Calu3 (cell line): ENCODE measurements around the gene SNAPC4. TPM values are rescaled to one million over a fixed set of nuclear protein-coding genes. Genes with fewer than 3 reads are reported as not detected.

ENCODE experiments used
- BruUV-seq: library from RNA; stranded (reverse); fragments of 400-500 nt; replicated peaks from 2 replicates; lab custom pipeline; 2021; lab: Mats Ljungman, UMichigan
- CTCF ChIA-PET: fragments of 300-600 bp; sonication (Branson Sonifier 250); formaldehyde crosslinking; loops from one replicate; lab custom pipeline; 2022; ENCODE audit warnings: antibody characterized with exemption; lab: Charles Lee
- DNase-seq: peaks from one replicate; pipeline ENCODE4 v3.0.0; 2022
- H3K27ac Mint-ChIP-seq: one replicate; pipeline ENCODE4 v1.8.0; 2022; ENCODE audit warnings: mixed read lengths; ENCODE audit not compliant: unreplicated experiment
- H3K27me3 Mint-ChIP-seq: one replicate; pipeline ENCODE4 v1.8.0; 2022; ENCODE audit warnings: mixed read lengths; ENCODE audit not compliant: unreplicated experiment
- H3K36me3 Mint-ChIP-seq: one replicate; pipeline ENCODE4 v1.8.0; 2022; ENCODE audit warnings: mild to moderate bottlenecking, moderate library complexity, mixed read lengths; ENCODE audit not compliant: insufficient read depth, unreplicated experiment
- H3K4me1 Mint-ChIP-seq: one replicate; pipeline ENCODE4 v1.8.0; 2022; ENCODE audit warnings: mild to moderate bottlenecking, low read depth, mixed read lengths; ENCODE audit not compliant: unreplicated experiment
- H3K4me3 Mint-ChIP-seq: one replicate; pipeline ENCODE4 v1.8.0; 2022; ENCODE audit warnings: mild to moderate bottlenecking, low read depth, moderate library complexity, mixed read lengths; ENCODE audit not compliant: unreplicated experiment
- H3K9me3 Mint-ChIP-seq: one replicate; pipeline ENCODE4 v1.8.0; 2022; ENCODE audit warnings: low read depth, mixed read lengths; ENCODE audit not compliant: unreplicated experiment
- intact Hi-C: fragments of 100-400 bp; cut with micrococcal nuclease; formaldehyde crosslinking; loops from one replicate; pipeline ENCODE4 v1.10.0; 2022; ENCODE audit not compliant: unreplicated experiment
- total RNA-seq: library from RNA; stranded (reverse); gene quantifications from 2 replicates; pipeline ENCODE4 v1.2.3, GENCODE V29; 2022
- TF ChIP-seq, protein P1 (sequence below): fragments of 200-600 bp; IDR thresholded peaks from one replicate; pipeline ENCODE4 v1.8.0; 2022; ENCODE audit warnings: antibody characterized with exemption; ENCODE audit not compliant: unreplicated experiment

The SNAPC4 gene
- total RNA-seq, 1 experiment from 2014 or later = 10.5 TPM

DNA sequence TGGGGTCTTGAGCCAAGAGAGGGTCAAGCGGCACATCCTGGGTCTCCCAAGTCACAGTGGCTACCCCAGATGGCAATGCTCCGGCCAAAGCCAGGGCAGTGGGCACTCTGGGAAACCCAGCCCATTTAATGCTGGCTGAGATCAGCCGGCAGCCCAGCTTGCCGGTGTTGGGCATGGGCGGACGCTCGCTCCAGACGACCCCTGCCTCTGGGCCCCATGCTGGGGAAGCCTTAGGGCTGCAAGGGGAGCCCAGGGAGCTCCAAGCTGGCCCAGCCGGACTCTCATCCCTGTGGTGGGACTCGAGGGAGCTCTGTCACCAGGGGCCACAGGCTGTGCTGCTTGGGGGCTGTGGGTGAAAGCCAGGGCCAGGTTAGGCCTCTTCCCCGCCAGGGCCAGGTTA is 20.6 kb downstream of the SNAPC4 start:
- no peaks in the 10 kb centered on the region for H3K9me3 Mint-ChIP-seq
- no peaks in the 10 kb centered on the region for H3K4me1 Mint-ChIP-seq
- peaks cover 6% of the 10 kb centered on the region for H3K36me3 Mint-ChIP-seq
- H3K4me3 Mint-ChIP-seq = no peak overlapping the region
- CTCF ChIA-PET = no interaction called here
- H3K27me3 Mint-ChIP-seq = no peaks in the 10 kb centered on the region
- no TSS peak for BruUV-seq
- TF ChIP-seq, protein P1, sequence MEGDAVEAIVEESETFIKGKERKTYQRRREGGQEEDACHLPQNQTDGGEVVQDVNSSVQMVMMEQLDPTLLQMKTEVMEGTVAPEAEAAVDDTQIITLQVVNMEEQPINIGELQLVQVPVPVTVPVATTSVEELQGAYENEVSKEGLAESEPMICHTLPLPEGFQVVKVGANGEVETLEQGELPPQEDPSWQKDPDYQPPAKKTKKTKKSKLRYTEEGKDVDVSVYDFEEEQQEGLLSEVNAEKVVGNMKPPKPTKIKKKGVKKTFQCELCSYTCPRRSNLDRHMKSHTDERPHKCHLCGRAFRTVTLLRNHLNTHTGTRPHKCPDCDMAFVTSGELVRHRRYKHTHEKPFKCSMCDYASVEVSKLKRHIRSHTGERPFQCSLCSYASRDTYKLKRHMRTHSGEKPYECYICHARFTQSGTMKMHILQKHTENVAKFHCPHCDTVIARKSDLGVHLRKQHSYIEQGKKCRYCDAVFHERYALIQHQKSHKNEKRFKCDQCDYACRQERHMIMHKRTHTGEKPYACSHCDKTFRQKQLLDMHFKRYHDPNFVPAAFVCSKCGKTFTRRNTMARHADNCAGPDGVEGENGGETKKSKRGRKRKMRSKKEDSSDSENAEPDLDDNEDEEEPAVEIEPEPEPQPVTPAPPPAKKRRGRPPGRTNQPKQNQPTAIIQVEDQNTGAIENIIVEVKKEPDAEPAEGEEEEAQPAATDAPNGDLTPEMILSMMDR = no peak
- no peak overlapping the region for H3K27ac Mint-ChIP-seq
- intact Hi-C loops = no loop called here
- no peak for DNase-seq

DNA sequence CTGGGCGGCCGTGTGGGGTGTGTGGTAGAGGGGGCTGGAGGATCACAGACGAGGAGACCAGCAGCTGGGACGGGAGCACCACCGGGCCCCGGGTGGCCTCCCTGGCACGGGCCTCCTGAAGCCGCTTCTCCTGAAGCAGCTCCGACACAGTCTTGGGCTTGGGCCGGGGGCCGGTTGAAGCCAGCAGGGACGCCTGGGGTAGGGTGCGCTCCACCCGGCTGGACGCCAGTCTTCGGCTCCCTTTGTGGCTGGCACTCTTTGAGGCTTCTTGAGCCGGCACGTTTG is 21.0 kb downstream of the SNAPC4 start:
- DNase-seq = no peak
- Mint-ChIP-seq H3K4me1 (no peaks in the 10 kb centered on the region), H3K27ac (no peak overlapping the region), H3K9me3 (no peaks in the 10 kb centered on the region), H3K36me3 (peaks cover 6% of the 10 kb centered on the region), H3K4me3 (no peak overlapping the region), H3K27me3 (no peaks in the 10 kb centered on the region)
- CTCF ChIA-PET = no interaction called here
- TF ChIP-seq, protein P1 = no peak
- BruUV-seq = no TSS peak
- intact Hi-C loops = no loop called here

DNA sequence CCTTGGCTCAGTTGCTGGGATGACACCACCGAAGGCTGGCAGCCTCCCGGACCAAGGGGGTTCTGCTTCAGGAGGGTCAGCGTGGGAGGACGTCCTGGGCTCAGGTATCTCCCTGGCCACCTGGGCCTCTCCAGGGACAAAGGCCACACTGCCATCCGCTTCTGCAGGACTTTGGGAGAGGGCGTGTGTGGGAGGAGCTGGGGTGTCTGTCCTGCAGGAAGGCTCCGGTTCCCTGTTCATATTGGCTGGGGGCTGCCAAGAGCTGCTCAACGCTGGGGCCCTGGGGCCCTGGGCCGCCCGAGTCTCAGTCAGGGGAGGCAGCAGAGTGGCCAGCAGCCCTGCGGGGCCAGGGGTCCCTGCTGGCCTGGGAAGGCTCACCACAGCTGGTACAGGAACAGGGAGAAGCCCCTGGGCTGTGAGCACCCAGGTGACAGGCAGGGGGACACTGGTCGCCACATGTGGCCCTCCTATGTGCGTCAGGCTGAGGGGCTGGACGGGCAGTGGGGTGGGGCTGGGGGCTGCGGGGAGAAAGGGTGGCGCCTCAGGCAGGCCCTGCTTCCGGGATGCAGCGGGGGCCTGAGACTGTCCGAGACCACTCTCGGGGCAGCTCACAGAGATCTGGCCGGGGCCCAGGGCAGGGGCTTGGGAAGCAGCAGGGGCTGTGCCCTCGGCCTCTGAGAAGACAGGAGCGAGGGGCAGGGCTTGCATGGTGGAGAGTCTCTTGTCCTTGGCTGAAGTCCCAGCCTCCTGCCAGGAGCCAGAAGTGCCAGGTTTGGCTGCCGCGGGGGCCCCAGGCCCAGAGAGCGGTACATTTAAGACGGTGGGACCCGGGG is 21.6 kb downstream of the SNAPC4 start:
- BruUV-seq = no TSS peak
- no peaks in the 10 kb centered on the region for H3K9me3 Mint-ChIP-seq

DNA sequence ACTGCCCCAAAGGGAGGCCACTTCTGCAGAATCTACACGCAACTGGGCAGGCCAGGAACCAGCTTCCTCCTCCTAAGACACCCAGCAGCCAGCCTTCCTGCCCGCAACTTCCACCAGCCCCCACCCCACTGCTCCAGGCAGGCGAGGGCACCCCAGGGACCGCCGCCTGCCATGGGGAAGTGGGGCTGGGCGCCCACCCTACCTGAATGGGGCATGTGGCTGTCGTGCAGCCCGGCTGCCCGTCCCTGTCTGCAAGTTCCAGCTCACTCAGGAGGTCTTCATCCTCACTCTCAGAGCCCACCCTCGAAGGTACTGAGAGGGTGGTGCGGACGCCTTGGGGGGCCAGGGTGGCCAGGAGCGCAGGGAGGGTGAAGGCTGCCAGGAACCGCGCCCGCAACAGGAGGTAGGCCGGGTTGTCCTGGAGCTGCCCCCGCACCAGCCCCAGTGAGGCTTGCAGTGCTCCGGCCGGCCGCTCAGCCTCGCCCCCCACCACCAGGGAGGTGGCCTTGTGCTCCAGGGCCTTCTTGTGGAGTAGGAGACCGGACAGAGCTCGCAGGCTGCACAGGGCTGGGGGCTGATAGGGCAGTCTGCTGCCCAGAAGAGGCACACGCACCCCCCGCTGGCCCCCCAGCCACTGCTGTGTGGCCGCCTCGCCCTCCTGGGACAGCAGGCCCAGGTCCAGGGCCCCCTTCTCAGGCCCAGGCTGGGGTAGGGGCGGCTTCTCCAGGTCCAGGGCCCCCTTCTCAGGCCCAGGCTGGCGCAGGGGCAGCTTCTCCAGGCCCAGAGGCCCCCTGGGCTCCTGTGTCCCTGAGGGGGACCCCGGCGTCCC is 22.4 kb downstream of the SNAPC4 start:
- Mint-ChIP-seq H3K27me3 (no peaks in the 10 kb centered on the region), H3K36me3 (no peaks in the 10 kb centered on the region), H3K4me3 (no peak overlapping the region), H3K4me1 (no peaks in the 10 kb centered on the region), H3K9me3 (no peaks in the 10 kb centered on the region), H3K27ac (no peak overlapping the region)
- CTCF ChIA-PET = interaction anchor here (0.7 kb wide), 1 partner anchor 523 kb away, joined by 6 read pairs; no protein-coding TSS in a partner anchor
- intact Hi-C loops = no loop called here
- no TSS peak for BruUV-seq
- no peak for DNase-seq
- TF ChIP-seq, protein P1 = no peak

More for the DNA sequence above, 21.6 kb downstream of the SNAPC4 start:
- no peak for DNase-seq
- CTCF ChIA-PET = interaction anchor here (0.7 kb wide), 1 partner anchor 522 kb away, joined by 6 read pairs; no protein-coding TSS in a partner anchor
- TF ChIP-seq, protein P1 = no peak
- Mint-ChIP-seq H3K27me3 (no peaks in the 10 kb centered on the region), H3K4me3 (no peak overlapping the region), H3K4me1 (no peaks in the 10 kb centered on the region), H3K36me3 (peaks cover 2% of the 10 kb centered on the region), H3K27ac (no peak overlapping the region)
- intact Hi-C loops = no loop called here
